Neural progenitor cell (in vitro differentiated cells): Measurements from ENCODE around the gene CRYBB1. TPM values are rescaled to one million over a fixed set of nuclear protein-coding genes. Genes with fewer than 3 reads are reported as not detected.

Experiments used
- DNase-seq: peaks from one replicate; pipeline ENCODE4 v3.0.0-alpha.2; 2016; ENCODE audit warnings: low spot score
- H2AFZ ChIP-seq: fragments of 200-600 bp; sonication (generic); replicated peaks from 2 replicates; pipeline ENCODE4 v1.6.1; 2016; ENCODE audit warnings: antibody characterized with exemption
- H3F3A ChIP-seq: fragments of 200-600 bp; sonication (generic); 2 replicates; pipeline ENCODE4 v1.6.1; 2016; ENCODE audit warnings: antibody characterized with exemption, low read depth
- H3K27ac ChIP-seq: fragments of 200-600 bp; sonication (generic); 2 replicates; pipeline ENCODE4 v1.5.1; 2016; ENCODE audit warnings: mild to moderate bottlenecking
- H3K27me3 ChIP-seq: fragments of 200-600 bp; sonication (generic); 2 replicates; pipeline ENCODE4 v1.6.1; 2016; ENCODE audit warnings: mild to moderate bottlenecking, moderate library complexity
- H3K36me3 ChIP-seq: fragments of 200-600 bp; sonication (generic); 2 replicates; pipeline ENCODE4 v1.5.1; 2016
- H3K4me1 ChIP-seq: fragments of 200-600 bp; sonication (generic); 2 replicates; pipeline ENCODE4 v1.6.1; 2016; ENCODE audit warnings: mixed run types
- H3K4me2 ChIP-seq: fragments of 200-600 bp; sonication (generic); 2 replicates; pipeline ENCODE4 v1.6.1; 2016
- H3K4me3 ChIP-seq: fragments of 200-600 bp; sonication (generic); 2 replicates; pipeline ENCODE4 v1.5.1; 2016
- H3K79me2 ChIP-seq: fragments of 200-600 bp; sonication (generic); 2 replicates; pipeline ENCODE4 v1.6.1; 2016; ENCODE audit warnings: low read depth
- H3K9ac ChIP-seq: fragments of 200-600 bp; sonication (generic); 2 replicates; pipeline ENCODE4 v1.6.1; 2016
- H3K9me3 ChIP-seq: fragments of 200-600 bp; sonication (generic); 2 replicates; pipeline ENCODE4 v1.5.1; 2016; ENCODE audit warnings: low read depth
- H4K20me1 ChIP-seq: fragments of 200-600 bp; sonication (generic); 2 replicates; pipeline ENCODE4 v1.6.1; 2016; ENCODE audit warnings: low read depth
- H3K27ac Mint-ChIP-seq: 3 replicates; pipeline ENCODE4 v1.8.0; 2021; ENCODE audit warnings: mixed read lengths
- H3K27me3 Mint-ChIP-seq: 2 replicates; pipeline ENCODE4 v1.8.0; 2022; ENCODE audit warnings: low read depth, mild to moderate bottlenecking, inconsistent platforms, moderate library complexity, mixed read lengths; ENCODE audit not compliant: insufficient read depth
- H3K36me3 Mint-ChIP-seq: 3 replicates; pipeline ENCODE4 v1.8.0; 2021; ENCODE audit warnings: mixed read lengths
- H3K4me1 Mint-ChIP-seq: 3 replicates; pipeline ENCODE4 v1.8.0; 2021; ENCODE audit warnings: mixed read lengths
- H3K4me3 Mint-ChIP-seq: 3 replicates; pipeline ENCODE4 v1.8.0; 2021; ENCODE audit warnings: mild to moderate bottlenecking, moderate library complexity, mixed read lengths
- H3K9me3 Mint-ChIP-seq: 3 replicates; pipeline ENCODE4 v1.8.0; 2020; ENCODE audit warnings: mixed read lengths
- CTCF ChIP-seq: fragments of 200-600 bp; sonication (generic); IDR thresholded peaks from 2 replicates; pipeline ENCODE4 v1.5.1; 2017; ENCODE audit warnings: antibody characterized with exemption, mild to moderate bottlenecking
- EZH2 ChIP-seq: fragments of 200-600 bp; sonication (generic); IDR thresholded peaks from 2 replicates; pipeline ENCODE4 v1.6.1; 2017; ENCODE audit warnings: antibody characterized with exemption, mild to moderate bottlenecking, moderate library complexity
- EZH2phosphoT487 ChIP-seq: fragments of 200-600 bp; sonication (generic); IDR thresholded peaks from 2 replicates; pipeline ENCODE4 v1.6.1; 2017; ENCODE audit warnings: antibody characterized with exemption
- total RNA-seq: library from RNA; depleted of rRNA; stranded (reverse); fragments of >200 nt; gene quantifications from 2 replicates; pipeline ENCODE4 v1.2.3, GENCODE V29; 2015; ENCODE audit warnings: low replicate concordance

The CRYBB1 gene
- total RNA-seq, 1 donor from 2014 or later: not detected

GRCh38 chr22:26631282-26631681 is 13.5 kb upstream of the CRYBB1 start:
- H3K9me3 Mint-ChIP-seq: peaks cover 9% of the 10 kb centered on the region
- H3K27ac Mint-ChIP-seq: no peak overlapping the region
- Histone ChIP-seq H3K9ac (no peak overlapping the region), H3K27me3 (no peaks in the 10 kb centered on the region), H3K4me2 (no peak overlapping the region), H3K36me3 (no peaks in the 10 kb centered on the region), H3K79me2 (no peaks in the 10 kb centered on the region), H3K27ac (no peak overlapping the region), H3K4me3 (no peak overlapping the region), H3F3A (no peaks in the 10 kb centered on the region), H3K9me3 (no peaks in the 10 kb centered on the region), H2AFZ (no peak overlapping the region), H3K4me1 (peaks cover 8% of the 10 kb centered on the region), H4K20me1 (no peaks in the 10 kb centered on the region)
- no peak for TF ChIP-seq EZH2
- no peak for TF ChIP-seq EZH2phosphoT487
- TF ChIP-seq CTCF: no peak
- peaks cover 3% of the 10 kb centered on the region for H3K4me1 Mint-ChIP-seq
- DNase-seq: no peak
- H3K36me3 Mint-ChIP-seq: no peaks in the 10 kb centered on the region
- peaks cover under 1% of the 10 kb centered on the region for H3K27me3 Mint-ChIP-seq
- H3K4me3 Mint-ChIP-seq: no peak overlapping the region

GRCh38 chr22:26629988-26630761 is 12.3 kb upstream of the CRYBB1 start:
- Mint-ChIP-seq H3K4me3 (no peak overlapping the region), H3K27ac (no peak overlapping the region), H3K27me3 (peaks cover 1% of the 10 kb centered on the region), H3K9me3 (peaks cover 9% of the 10 kb centered on the region), H3K36me3 (no peaks in the 10 kb centered on the region), H3K4me1 (peaks cover 3% of the 10 kb centered on the region)
- Histone ChIP-seq H4K20me1 (no peaks in the 10 kb centered on the region), H3K9ac (no peak overlapping the region), H3K27ac (no peak overlapping the region), H3K79me2 (no peaks in the 10 kb centered on the region), H3K4me2 (no peak overlapping the region), H3K27me3 (no peaks in the 10 kb centered on the region), H3K36me3 (no peaks in the 10 kb centered on the region), H3K4me3 (no peak overlapping the region), H3K9me3 (no peaks in the 10 kb centered on the region), H2AFZ (no peak overlapping the region), H3F3A (no peaks in the 10 kb centered on the region), H3K4me1 (peaks cover 8% of the 10 kb centered on the region)
- no peak for DNase-seq
- TF ChIP-seq EZH2 (no peak), CTCF (no peak), EZH2phosphoT487 (no peak)

- no peaks in the 10 kb centered on the region for H4K20me1 ChIP-seq
- H3K4me1 Mint-ChIP-seq: peaks cover 4% of the 10 kb centered on the region
- peaks cover 13% of the 10 kb centered on the region for H3K4me1 ChIP-seq
- no peak overlapping the region for H3K27ac Mint-ChIP-seq
- no peaks in the 10 kb centered on the region for H3K79me2 ChIP-seq
- H3K9ac ChIP-seq: no peak overlapping the region
- DNase-seq: no peak
- no peaks in the 10 kb centered on the region for H3K9me3 ChIP-seq
- H3K9me3 Mint-ChIP-seq: no peaks in the 10 kb centered on the region
- H3K27ac ChIP-seq: no peak overlapping the region
- H3K4me2 ChIP-seq: no peak overlapping the region
- peaks cover 21% of the 10 kb centered on the region for H3K27me3 Mint-ChIP-seq
- H3K4me3 ChIP-seq: no peak overlapping the region
- no peaks in the 10 kb centered on the region for H3K36me3 Mint-ChIP-seq
- TF ChIP-seq EZH2 (no peak), CTCF (no peak), EZH2phosphoT487 (no peak)
- no peak overlapping the region for H2AFZ ChIP-seq
- no peaks in the 10 kb centered on the region for H3K36me3 ChIP-seq
- H3K27me3 ChIP-seq: no peaks in the 10 kb centered on the region
- peaks cover 3% of the 10 kb centered on the region for H3F3A ChIP-seq
- no peak overlapping the region for H3K4me3 Mint-ChIP-seq
Observed at GRCh38 chr22:26624803-26625202, 7.0 kb upstream of the CRYBB1 start.
